Smooth muscle cell (in vitro differentiated cells): ENCODE data around the gene PRDM7. TPM values are rescaled to one million over a fixed set of nuclear protein-coding genes. Genes with fewer than 3 reads are reported as not detected.

Experiments
- DNase-seq: peaks from one replicate; lab custom pipeline; 2025; ENCODE audit not compliant: unreplicated experiment; lab: John Stamatoyannopoulos, UW
- H2AFZ ChIP-seq: fragments of 200-600 bp; sonication (generic); 2 replicates; pipeline ENCODE4 v1.6.0; 2016; ENCODE audit warnings: antibody characterized with exemption, low read depth, mild to moderate bottlenecking
- H3F3A ChIP-seq: fragments of 200-600 bp; sonication (generic); 2 replicates; pipeline ENCODE4 v1.6.0; 2017; ENCODE audit warnings: antibody characterized with exemption, low read depth
- H3K27ac ChIP-seq: fragments of 200-600 bp; sonication (generic); 2 replicates; pipeline ENCODE4 v1.5.1; 2016; ENCODE audit warnings: low read depth, mild to moderate bottlenecking
- H3K27me3 ChIP-seq: fragments of 200-600 bp; sonication (generic); 2 replicates; pipeline ENCODE4 v1.6.1; 2016; ENCODE audit warnings: low read depth, mild to moderate bottlenecking
- H3K36me3 ChIP-seq: fragments of 200-600 bp; sonication (generic); 2 replicates; pipeline ENCODE4 v1.5.1; 2016; ENCODE audit warnings: low read depth
- H3K4me1 ChIP-seq: fragments of 200-600 bp; sonication (generic); 2 replicates; pipeline ENCODE4 v1.5.1; 2016; ENCODE audit warnings: low read depth
- H3K4me2 ChIP-seq: fragments of 200-600 bp; sonication (generic); 2 replicates; pipeline ENCODE4 v1.6.0; 2016; ENCODE audit warnings: mild to moderate bottlenecking
- H3K4me3 ChIP-seq: fragments of 200-600 bp; sonication (generic); 2 replicates; pipeline ENCODE4 v1.5.1; 2016; ENCODE audit warnings: mild to moderate bottlenecking
- H3K79me2 ChIP-seq: fragments of 200-600 bp; sonication (generic); 2 replicates; pipeline ENCODE4 v1.6.0; 2016; ENCODE audit warnings: low read depth, mild to moderate bottlenecking
- H3K9ac ChIP-seq: fragments of 200-600 bp; sonication (generic); 2 replicates; pipeline ENCODE4 v1.6.0; 2016; ENCODE audit warnings: low read depth
- H3K9me3 ChIP-seq: fragments of 200-600 bp; sonication (generic); replicated peaks from 2 replicates; pipeline ENCODE4 v1.5.1; 2016; ENCODE audit warnings: low read depth
- H4K20me1 ChIP-seq: fragments of 200-600 bp; sonication (generic); 2 replicates; pipeline ENCODE4 v1.6.0; 2016; ENCODE audit warnings: low read depth
- WGBS: methylation state at CpG from one replicate; pipeline ENCODE4 v1.1.7; 2016; ENCODE audit warnings: low lambda C conversion rate; 5-methylcytosine and 5-hydroxymethylcytosine counted together
- polyA plus RNA-seq: library from polyadenylated mRNA; unstranded; fragments of >200 nt; fragmentation: Nextera tagmentation; extraction: Ambion mirVana; gene quantifications from 2 replicates; pipeline ENCODE4 v1.2.1, GENCODE V29; 2016
- total RNA-seq: library from RNA; depleted of rRNA; stranded (reverse); fragments of >200 nt; gene quantifications from 2 replicates; pipeline ENCODE4 v1.2.3, GENCODE V29; 2014
- TF ChIP-seq, protein P1 (sequence below): fragments of 200-600 bp; sonication (generic); IDR thresholded peaks from 2 replicates; pipeline ENCODE4 v1.5.1; 2017; ENCODE audit warnings: borderline replicate concordance, mild to moderate bottlenecking, antibody characterized with exemption; ENCODE audit not compliant: insufficient read depth, poor library complexity, severe bottlenecking

PRDM7 gene
- total and polyA plus RNA-seq, 2 experiments from 2014 or later, result not detected

DNA sequence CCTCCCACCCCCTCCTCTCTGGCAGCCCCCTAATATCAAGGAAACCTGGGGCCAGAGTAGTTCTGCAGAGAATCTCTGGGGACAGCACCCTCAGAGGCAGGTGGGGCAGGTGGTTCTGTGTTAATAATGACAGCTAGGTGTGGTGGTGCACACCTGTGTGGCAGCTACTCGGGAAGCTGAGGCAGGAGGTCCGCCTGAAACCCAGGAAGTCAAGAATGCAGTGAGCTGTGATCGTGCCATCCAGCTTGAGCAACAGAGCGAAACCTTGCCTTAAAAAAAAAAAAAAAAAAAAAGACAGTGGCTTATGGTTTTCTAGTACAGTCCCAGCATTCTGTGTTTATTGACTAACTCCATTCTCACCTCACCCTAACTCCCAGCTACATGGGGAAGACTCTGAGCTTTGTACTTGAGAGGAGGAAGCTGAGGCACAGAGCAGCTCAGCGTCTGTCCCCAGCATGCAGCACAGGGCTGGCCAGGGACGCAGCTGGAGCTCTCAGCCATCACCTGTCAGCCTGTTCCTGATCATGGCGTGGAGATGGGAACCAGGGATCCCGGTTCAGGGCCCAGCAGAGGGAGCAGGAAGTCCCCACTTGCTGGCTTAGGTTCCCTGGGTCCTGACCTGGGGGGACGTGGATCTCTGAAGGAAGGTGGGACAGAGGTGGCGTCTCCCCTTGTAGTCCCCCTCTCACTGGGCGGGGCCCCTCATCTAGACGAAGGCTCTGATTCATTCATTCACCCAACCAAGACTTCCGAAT lies 64.0 kb downstream of the PRDM7 start:
- Histone ChIP-seq H3K4me2 (no peak overlapping the region), H3K4me3 (no peak overlapping the region), H3K9ac (no peak overlapping the region), H3K4me1 (no peaks in the 10 kb centered on the region), H3K27ac (no peak overlapping the region), H3K79me2 (no peaks in the 10 kb centered on the region), H3K27me3 (peaks cover 4% of the 10 kb centered on the region), H3F3A (no peaks in the 10 kb centered on the region), H2AFZ (no peak overlapping the region), H3K9me3 (no peaks in the 10 kb centered on the region), H4K20me1 (no peaks in the 10 kb centered on the region), H3K36me3 (no peaks in the 10 kb centered on the region)
- 77% methylated on average over 13 of the region's 13 CpGs for WGBS
- DNase-seq, result no peak
- TF ChIP-seq, protein P1, sequence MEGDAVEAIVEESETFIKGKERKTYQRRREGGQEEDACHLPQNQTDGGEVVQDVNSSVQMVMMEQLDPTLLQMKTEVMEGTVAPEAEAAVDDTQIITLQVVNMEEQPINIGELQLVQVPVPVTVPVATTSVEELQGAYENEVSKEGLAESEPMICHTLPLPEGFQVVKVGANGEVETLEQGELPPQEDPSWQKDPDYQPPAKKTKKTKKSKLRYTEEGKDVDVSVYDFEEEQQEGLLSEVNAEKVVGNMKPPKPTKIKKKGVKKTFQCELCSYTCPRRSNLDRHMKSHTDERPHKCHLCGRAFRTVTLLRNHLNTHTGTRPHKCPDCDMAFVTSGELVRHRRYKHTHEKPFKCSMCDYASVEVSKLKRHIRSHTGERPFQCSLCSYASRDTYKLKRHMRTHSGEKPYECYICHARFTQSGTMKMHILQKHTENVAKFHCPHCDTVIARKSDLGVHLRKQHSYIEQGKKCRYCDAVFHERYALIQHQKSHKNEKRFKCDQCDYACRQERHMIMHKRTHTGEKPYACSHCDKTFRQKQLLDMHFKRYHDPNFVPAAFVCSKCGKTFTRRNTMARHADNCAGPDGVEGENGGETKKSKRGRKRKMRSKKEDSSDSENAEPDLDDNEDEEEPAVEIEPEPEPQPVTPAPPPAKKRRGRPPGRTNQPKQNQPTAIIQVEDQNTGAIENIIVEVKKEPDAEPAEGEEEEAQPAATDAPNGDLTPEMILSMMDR, result no peak

DNA sequence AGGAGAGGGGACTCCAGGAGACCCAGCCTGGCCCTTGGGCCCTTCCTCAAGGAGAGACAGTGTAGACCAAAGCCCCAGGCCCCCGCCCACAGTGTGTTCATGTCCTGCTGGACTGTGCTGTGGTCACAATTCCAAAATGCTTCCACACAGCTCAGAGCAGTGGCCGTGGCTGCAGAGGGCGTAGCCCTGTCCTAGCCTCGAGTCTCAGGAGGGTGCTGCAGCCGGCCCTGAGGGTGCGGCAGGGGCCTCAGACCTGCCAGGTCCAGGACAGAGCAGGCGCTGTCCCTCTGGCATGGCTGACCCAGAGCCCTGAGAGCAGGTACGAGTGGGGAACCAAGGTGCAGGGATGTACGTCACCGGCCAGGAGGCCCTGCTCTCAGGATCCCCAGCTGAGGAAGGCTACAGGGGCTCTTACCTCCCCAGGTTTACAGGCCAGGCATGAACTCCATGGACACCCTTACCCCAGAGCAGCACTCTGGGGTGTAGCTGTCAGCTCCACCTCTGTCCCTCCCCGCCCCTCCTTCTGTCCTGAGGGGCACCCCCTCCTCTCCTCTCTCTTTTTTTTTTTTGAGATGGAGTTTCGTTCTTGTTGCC lies 65.1 kb downstream of the PRDM7 start:
- no peak overlapping the region for H3K9ac ChIP-seq
- no peaks in the 10 kb centered on the region for H3K9me3 ChIP-seq
- H3K27ac ChIP-seq, result no peak overlapping the region
- H3K79me2 ChIP-seq, result no peaks in the 10 kb centered on the region
- no peaks in the 10 kb centered on the region for H3K36me3 ChIP-seq
- TF ChIP-seq, protein P1, result no peak
- no peak overlapping the region for H3K4me2 ChIP-seq
- H3K4me3 ChIP-seq, result no peak overlapping the region
- H3K27me3 ChIP-seq, result no peaks in the 10 kb centered on the region
- no peaks in the 10 kb centered on the region for H4K20me1 ChIP-seq
- WGBS, result 97% methylated on average over 12 of the region's 12 CpGs
- DNase-seq, result no peak
- H3K4me1 ChIP-seq, result no peaks in the 10 kb centered on the region
- no peak overlapping the region for H2AFZ ChIP-seq
- no peaks in the 10 kb centered on the region for H3F3A ChIP-seq

DNA sequence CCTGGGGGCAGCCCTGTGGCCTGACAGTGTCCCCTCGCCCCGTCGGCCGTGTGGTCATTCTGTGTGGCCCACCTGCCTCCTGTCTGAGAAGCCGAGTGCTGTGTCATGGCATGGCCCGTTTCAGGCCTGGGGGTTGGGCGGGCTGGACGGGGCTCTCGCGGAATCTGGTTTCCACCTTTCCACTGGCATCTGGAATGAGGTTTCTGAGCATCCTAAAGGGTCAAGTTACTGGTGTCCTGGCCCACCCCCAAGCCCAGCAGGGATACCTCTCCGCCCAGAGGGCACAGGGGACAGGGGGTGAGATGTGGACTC lies 65.7 kb downstream of the PRDM7 start:
- Histone ChIP-seq H3K27ac (no peak overlapping the region), H3K9me3 (no peaks in the 10 kb centered on the region), H3K4me1 (no peaks in the 10 kb centered on the region), H3F3A (no peaks in the 10 kb centered on the region), H4K20me1 (no peaks in the 10 kb centered on the region), H3K4me2 (no peak overlapping the region), H3K27me3 (no peaks in the 10 kb centered on the region), H3K4me3 (no peak overlapping the region), H3K36me3 (no peaks in the 10 kb centered on the region), H2AFZ (no peak overlapping the region), H3K79me2 (no peaks in the 10 kb centered on the region), H3K9ac (no peak overlapping the region)
- TF ChIP-seq, protein P1, result no peak
- no peak for DNase-seq
- 89% methylated on average over 1 of the region's 11 CpGs for WGBS
